Measurements from ENCODE around the gene LCN2.
A peak's percentile ranks its signal among the peaks of the same experiment; 100 is the strongest.

LCN2 gene

GRCh38 chr9:128201441-128202369, 52.5 kb downstream of the LCN2 start:
- H3K27ac ChIP-seq (ENCODE audit: insufficient read depth in 1 of 2, low read depth in 1 of 2, low read length in 2 of 2, poor library complexity in 1 of 2, severe bottlenecking in 2 of 2): no peak overlapping the region
- no peaks in the 10 kb centered on the region for H3K27me3 ChIP-seq (replicated peaks in 2 of 5; ENCODE audit: control insufficient read depth in 4 of 5, insufficient read depth in 5 of 5, low read length in 4 of 5)
- no peaks in the 10 kb centered on the region for H3K36me3 ChIP-seq (ENCODE audit: control insufficient read depth in 4 of 4, insufficient read depth in 4 of 4, low read length in 3 of 4)
- CTCF ChIA-PET: interaction anchor here (0.9 to 7.1 kb wide), 2 partner anchors 9 to 12 kb away, joined by 3 to 27 read pairs; partner anchors contain the start of gene CIZ1
- H3K4me1 ChIP-seq (ENCODE audit: control extremely low read depth in 1 of 4, control insufficient read depth in 4 of 4, insufficient read depth in 4 of 4, low read length in 3 of 4): peaks cover 0 to 26% (median 14%) of the 10 kb centered on the region in 4 experiments
- H3K4me3 ChIP-seq (ENCODE audit: control insufficient read depth in 1 of 7, extremely low read depth in 1 of 7, insufficient read depth in 4 of 7, low read depth in 2 of 7, low read length in 6 of 7): no peak overlapping the region
- no peaks in the 10 kb centered on the region for H3K9me3 ChIP-seq (ENCODE audit: control extremely low read depth in 1 of 5, control insufficient read depth in 4 of 5, insufficient read depth in 2 of 5, low read depth in 1 of 5, low read length in 4 of 5)
- WGBS (ENCODE audit: insufficient coverage): 98% methylated on average over 10 of the region's 13 CpGs
- POLR2A ChIA-PET: no interaction called here
- no peak for DNase-seq

DNA sequence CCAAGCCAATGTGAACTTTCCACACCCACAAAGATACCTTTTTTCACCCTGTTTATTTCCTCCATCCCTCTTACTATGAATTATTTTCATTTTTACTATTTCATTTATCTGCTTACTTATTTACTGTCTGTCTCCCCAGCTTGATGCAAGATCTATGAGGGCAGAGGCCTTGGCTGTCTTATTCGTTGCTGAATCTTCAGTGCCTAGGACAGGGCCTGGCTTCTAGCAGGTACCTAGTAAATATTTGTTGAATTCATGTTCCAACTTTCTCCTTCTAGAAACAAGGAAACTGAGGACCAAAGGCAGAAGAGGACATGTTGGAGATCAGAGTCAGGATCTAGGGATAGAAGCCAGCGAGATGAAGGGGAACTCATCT, 53.4 kb downstream of the LCN2 start:
- no peaks in the 10 kb centered on the region for H3K9me3 ChIP-seq (ENCODE audit: control extremely low read depth in 1 of 5, control insufficient read depth in 4 of 5, insufficient read depth in 2 of 5, low read depth in 1 of 5, low read length in 4 of 5)
- H3K36me3 ChIP-seq (ENCODE audit: control insufficient read depth in 4 of 4, insufficient read depth in 4 of 4, low read length in 3 of 4): no peaks in the 10 kb centered on the region
- CTCF ChIA-PET: interaction anchor here (1.5 to 7.1 kb wide), 2 partner anchors 13 to 16 kb away, joined by 5 to 27 read pairs; partner anchors contain the start of gene CIZ1
- no peak for DNase-seq
- H3K27ac ChIP-seq (ENCODE audit: insufficient read depth in 1 of 2, low read depth in 1 of 2, low read length in 2 of 2, poor library complexity in 1 of 2, severe bottlenecking in 2 of 2): no peak overlapping the region
- 14% methylated on average over 1 of the region's 2 CpGs for WGBS (ENCODE audit: insufficient coverage)
- no peaks in the 10 kb centered on the region for H3K27me3 ChIP-seq (replicated peaks in 2 of 5; ENCODE audit: control insufficient read depth in 4 of 5, insufficient read depth in 5 of 5, low read length in 4 of 5)
- peaks cover 0 to 26% (median 14%) of the 10 kb centered on the region in 4 experiments for H3K4me1 ChIP-seq (ENCODE audit: control extremely low read depth in 1 of 4, control insufficient read depth in 4 of 4, insufficient read depth in 4 of 4, low read length in 3 of 4)
- H3K4me3 ChIP-seq (ENCODE audit: control insufficient read depth in 1 of 7, extremely low read depth in 1 of 7, insufficient read depth in 4 of 7, low read depth in 2 of 7, low read length in 6 of 7): peak overlapping the region in 4 of 7 experiments; percentile 72 to 84 (median 76)
- POLR2A ChIA-PET: no interaction called here

All from common myeloid progenitor, CD34-positive (primary cell).